GM21381 (cell line): ENCODE data around the gene ERMARD.
"Not testable (repeated sequence)": the region's sequence is repeated elsewhere in the genome, so short reads cannot be mapped to it uniquely, and the experiment has no call there.

Experiments used
- ATAC-seq: cut with Tn5 transposase; IDR thresholded peaks from one replicate; pipeline ENCODE4 v1.9.1; 2021; ENCODE audit warnings: mild to moderate bottlenecking, moderate library complexity; ENCODE audit not compliant: unreplicated experiment

Gene ERMARD

GRCh38 chr6:169738204-169738975 lies 13.0 kb upstream of the ERMARD start:
- ATAC-seq, result no peak

DNA sequence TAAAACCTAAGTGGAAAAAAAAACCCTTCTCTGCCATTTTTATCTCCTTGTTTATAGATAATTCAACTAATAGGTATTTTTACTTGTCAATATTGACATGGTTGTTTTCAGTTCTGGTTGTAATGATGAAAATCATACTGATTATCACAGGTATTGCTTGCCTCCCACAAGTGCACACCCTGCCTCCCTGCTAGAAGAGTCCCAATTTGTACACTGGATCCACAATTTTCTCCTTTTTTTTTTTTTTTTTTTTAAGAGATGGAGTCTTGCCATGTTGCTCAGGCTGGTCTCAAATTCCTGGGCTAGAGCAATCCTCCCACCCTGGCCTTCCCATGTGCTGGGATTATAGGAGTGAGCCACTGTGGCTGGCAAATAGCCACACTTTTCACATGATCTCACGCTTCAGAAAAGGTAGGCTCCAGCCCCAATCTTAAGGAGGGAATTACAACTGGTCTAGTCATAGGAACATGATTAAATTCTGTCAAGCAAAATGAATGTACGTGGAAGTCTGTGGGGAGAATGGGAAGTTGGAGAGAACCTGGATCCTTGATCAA lies 12.4 kb upstream of the ERMARD start:
- ATAC-seq, result no peak

DNA sequence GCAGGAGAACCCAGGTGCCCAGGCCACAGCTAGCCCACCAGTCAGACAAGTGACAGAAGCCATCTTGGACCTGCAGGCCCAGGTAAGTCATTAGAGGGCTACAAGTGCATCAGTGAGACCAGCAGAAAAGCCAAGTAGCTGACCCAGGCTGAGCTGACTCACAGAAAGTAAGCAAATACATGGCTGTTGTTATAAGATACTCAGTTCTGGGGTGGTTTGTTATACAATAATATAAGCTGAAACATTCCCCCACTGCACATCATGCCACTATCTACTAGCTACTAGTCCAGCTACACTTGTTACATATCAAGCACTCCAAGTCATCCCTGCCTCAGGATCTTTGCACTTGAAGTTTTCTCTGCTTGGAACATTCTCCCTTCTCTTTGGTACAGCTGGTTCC lies 10.1 kb upstream of the ERMARD start:
- no peak for ATAC-seq

GRCh38 chr6:169745405-169745804 lies 6.0 kb upstream of the ERMARD start:
- ATAC-seq, result no peak

DNA sequence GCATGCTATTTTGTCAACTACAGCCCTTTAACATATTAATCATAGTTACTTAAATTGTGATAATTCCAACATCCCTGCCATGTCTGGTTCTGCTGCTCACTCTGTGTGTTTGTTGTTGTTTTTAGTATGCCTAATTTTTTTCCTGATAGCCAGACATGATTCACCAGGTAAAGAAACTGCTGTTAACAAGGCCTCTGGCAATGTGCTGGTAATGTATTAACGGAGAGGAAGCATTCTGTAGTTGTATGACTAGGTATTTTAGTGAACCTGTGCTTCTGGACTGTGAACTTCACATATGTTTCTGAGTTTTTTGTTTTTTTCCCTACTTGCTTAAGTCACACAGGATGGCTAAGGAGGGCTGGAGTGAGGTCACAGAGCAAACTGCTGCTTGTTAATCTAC lies 4.9 kb upstream of the ERMARD start:
- no peak for ATAC-seq

- no peak for ATAC-seq
Measured at GRCh38 chr6:169752074-169752623, 727 bp downstream of the ERMARD start.

DNA sequence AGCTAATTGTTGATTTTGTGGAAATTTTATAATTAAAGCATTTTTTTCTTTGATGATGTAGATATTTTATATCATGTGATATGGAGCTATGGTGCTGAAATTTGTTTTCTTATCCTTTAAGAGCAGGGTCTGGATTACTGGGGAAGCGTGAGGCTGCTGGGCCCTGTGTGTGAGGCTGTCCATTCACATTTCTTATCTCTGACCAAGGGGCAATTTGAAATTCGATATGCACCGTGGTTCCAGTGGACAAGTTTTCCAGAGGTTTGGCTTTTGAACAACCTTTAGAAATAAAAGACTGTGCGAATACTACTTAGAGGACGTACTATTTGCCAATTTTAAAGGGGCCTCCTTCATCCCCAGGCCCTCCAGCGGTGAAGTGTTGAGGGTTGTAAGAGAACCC lies 3.7 kb downstream of the ERMARD start:
- no peak for ATAC-seq

DNA sequence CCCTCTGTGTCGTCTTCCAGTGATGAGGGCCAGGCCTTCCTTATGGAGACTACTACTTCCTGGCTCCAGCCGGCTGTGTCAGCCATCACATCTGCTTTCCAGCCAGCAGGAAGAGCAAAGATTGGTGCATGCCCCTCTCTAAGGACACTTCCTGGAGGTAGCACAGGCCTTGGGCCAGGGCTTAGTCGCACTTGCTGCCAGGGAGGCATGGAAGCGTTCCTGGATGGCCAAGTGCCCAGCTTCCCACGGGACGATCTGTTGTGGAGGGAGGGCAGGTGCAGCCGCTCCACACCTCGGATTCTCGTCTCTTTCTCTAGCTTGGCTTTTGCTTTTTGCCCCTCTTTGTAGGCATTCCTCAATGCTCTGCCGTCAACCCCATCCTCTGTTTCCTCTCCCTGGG lies 11.9 kb downstream of the ERMARD start:
- no peak for ATAC-seq

DNA sequence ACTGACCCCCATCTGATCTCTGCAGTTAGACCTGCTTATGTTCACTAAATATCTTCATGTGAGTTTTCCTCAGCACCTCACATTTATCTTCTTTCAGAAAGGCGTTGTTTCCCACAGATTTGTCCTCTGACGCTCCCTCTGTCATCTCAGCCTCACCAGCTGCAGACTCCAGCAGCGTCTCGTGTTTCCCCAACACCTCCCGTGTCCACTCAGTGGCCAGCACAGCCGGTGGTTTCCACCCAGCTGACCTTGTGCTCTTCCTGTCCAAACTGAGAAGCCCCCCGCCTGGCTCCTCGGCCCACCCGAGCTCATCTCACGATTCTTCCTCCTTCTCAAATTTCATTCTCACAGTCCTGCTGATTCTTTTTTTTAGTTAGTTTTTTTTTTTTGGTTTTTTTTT lies 12.5 kb downstream of the ERMARD start:
- ATAC-seq, result no peak

- not testable (repeated sequence) for ATAC-seq
Measured at GRCh38 chr6:169765789-169766188, 14.4 kb downstream of the ERMARD start.

GRCh38 chr6:169766232-169766631 lies 14.8 kb downstream of the ERMARD start:
- no peak for ATAC-seq

GRCh38 chr6:169766921-169767736 lies 15.7 kb downstream of the ERMARD start:
- ATAC-seq, result no peak

DNA sequence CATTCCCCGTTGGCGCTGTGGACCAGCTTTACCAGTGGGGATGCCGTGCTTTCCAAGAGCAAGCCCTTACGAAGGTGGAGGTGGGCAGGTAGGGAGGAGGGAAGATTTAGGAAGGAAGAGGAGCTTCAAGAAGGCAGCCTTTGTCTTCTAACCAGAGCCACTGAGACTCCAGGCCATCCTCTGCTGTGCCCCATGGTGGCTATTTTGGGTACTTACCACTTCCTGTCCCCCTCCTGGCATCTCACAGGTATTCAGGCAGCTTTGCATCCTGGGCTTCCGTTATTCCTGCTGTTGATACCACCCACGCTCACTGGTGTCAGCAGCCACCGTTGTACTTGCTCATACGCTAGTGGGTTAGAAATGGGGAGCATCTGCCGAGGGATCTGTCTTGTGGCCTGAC lies 22.9 kb downstream of the ERMARD start:
- ATAC-seq, result no peak

DNA sequence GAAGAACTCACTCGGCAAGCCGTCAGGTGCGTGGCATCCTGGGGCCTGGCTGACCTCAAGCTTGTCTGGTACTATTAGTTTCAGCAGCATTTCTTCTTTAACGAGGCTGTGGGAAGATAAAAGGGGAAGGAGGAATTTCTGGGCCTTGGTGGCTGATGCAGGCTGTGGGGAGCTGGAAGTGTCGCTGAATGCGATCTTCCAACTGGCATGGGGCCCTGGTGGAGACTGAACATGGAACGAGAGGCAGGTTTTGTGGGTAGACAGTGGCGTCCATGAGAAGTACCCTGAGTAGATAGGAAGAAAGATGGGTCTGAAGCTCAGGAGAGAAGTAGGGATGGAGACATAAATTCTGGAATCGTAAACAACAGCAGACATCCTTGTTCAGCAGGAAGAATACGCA lies 23.9 kb downstream of the ERMARD start:
- ATAC-seq, result no peak

DNA sequence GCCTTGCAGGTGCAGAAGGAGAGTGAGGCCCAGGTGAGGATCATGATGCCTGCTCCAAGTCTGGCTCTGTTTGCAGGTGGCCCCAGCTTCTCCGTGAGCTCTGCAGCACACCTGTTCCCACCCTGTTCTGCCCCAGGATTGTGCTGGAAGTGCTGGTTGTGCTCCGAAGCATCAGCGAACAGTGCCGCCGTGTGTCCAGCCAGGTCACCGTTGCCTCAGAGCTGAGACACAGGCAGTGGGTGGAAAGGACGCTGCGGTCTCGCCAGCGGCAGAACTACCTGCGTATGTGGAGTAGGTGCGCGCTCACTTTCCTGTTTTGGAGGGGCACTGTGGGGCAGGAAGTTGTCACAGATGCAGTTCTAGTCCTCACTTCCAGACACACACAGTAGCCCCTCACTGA lies 25.0 kb downstream of the ERMARD start:
- no peak for ATAC-seq

- no peak for ATAC-seq
Measured at GRCh38 chr6:169777896-169778295, 26.5 kb downstream of the ERMARD start.

DNA sequence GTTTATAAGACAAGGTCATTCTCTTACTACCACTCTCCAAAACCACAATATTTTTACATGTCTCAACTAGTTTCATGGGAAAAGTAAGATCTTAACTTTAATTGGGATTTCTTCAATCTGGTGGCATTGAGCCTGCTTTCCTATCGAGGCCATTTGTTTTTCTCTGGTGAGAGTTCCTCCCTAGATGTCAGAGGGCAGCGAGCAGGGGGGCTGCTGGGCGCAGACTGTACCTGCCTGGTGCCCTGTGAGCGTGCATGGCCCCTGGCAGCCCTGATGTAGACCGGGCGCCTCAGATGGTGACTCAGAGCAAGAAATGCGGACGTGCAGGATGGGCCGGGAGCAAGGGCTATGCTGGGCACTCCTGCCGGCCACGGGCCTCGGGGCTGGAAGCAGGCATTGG lies 27.2 kb downstream of the ERMARD start:
- ATAC-seq, result no peak

GRCh38 chr6:169779092-169779815 lies 27.8 kb downstream of the ERMARD start:
- ATAC-seq, result no peak

DNA sequence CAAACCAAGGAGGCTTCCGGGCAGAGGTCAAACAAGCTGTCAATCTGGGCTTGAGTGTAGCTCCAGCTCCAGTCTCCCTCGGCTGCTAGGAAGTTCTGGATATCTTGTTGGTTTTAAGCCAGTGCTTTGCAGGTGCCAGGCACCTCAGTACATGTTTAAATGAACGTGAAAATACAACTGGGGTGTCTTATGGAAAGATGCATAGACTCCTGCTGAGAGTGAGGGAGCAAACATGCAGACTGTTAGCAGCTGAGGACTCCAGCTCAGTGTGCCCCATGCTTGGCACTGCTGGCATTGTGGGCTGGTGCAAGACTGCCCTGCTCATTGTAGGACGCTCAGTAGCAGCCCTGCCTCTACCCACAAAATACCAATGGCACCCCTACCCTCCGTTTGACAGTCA lies 28.5 kb downstream of the ERMARD start:
- ATAC-seq, result no peak

GRCh38 chr6:169780571-169781091 lies 29.2 kb downstream of the ERMARD start:
- ATAC-seq, result no peak

- ATAC-seq, result no peak
Measured at GRCh38 chr6:169782966-169783365, 31.5 kb downstream of the ERMARD start.
